GM12892 (cell line): ENCODE measurements around the gene HBS1L. TPM values are rescaled to one million over a fixed set of nuclear protein-coding genes. Genes with fewer than 3 reads are reported as not detected.
A peak's percentile ranks its signal among the peaks of the same experiment; 100 is the strongest.

Experiments
- DNase-seq: peaks from one replicate; pipeline ENCODE4 v3.0.0; 2011; ENCODE audit not compliant: insufficient read length
- FAIRE-seq: peaks from 2 replicates; lab custom pipeline; 2011; peaks lifted over from hg19 to GRCh38; lab: Jason Lieb, UNC
- POLR2A ChIP-seq: IDR thresholded peaks from 2 replicates; pipeline ENCODE4 v1.6.1; 2011; ENCODE audit warnings: low read depth, low read length, control low read depth
- POLR2AphosphoS5 ChIP-seq: IDR thresholded peaks from 2 replicates; pipeline ENCODE4 v1.6.1; 2011; ENCODE audit warnings: low read depth, low read length, control low read depth
- TAF1 ChIP-seq: IDR thresholded peaks from 2 replicates; pipeline ENCODE4 v1.6.1; 2011; ENCODE audit warnings: low read depth, mild to moderate bottlenecking, control low read depth, low read length, borderline replicate concordance
- polyA plus RNA-seq: library from polyadenylated mRNA; unstranded; fragments of >200 nt; gene quantifications from one replicate; pipeline ENCODE4 v1.2.1, GENCODE V29; 2012; ENCODE audit warnings: missing spikeins, inconsistent platforms; ENCODE audit not compliant: missing spikeins

Gene HBS1L
- 90.0 TPM for polyA plus RNA-seq

GRCh38 chr6:135054569-135055498 lies at the start of gene HBS1L:
TSS of gene HBS1L (minus strand) at chr6:135054822. CDS start at chr6:135054691, 131 bp downstream.
- TF ChIP-seq POLR2A (peak; percentile 95), POLR2AphosphoS5 (peak; percentile 95), TAF1 (peak; percentile 97)
- FAIRE-seq: peak; percentile 99
- DNase-seq: peak; percentile 80

- no peak for FAIRE-seq
- DNase-seq: no peak
- TF ChIP-seq POLR2A (no peak), TAF1 (no peak), POLR2AphosphoS5 (no peak)
Observed at GRCh38 chr6:135104199-135104598, 49.6 kb upstream of the HBS1L start.

- TF ChIP-seq POLR2A (no peak), TAF1 (no peak), POLR2AphosphoS5 (no peak)
- FAIRE-seq (no peak), DNase-seq (no peak)
Observed at GRCh38 chr6:135102191-135102590, 47.6 kb upstream of the HBS1L start.

- FAIRE-seq (no peak), DNase-seq (no peak)
- TF ChIP-seq POLR2AphosphoS5: no peak
- no peak for TF ChIP-seq POLR2A
- no peak for TF ChIP-seq TAF1
Observed at GRCh38 chr6:135097172-135097571, 42.5 kb upstream of the HBS1L start.

- no peak for FAIRE-seq
- TF ChIP-seq POLR2AphosphoS5 (no peak), POLR2A (no peak), TAF1 (no peak)
- DNase-seq: no peak
Observed at GRCh38 chr6:135096403-135097130, 41.9 kb upstream of the HBS1L start.

- no peak for FAIRE-seq
Observed at GRCh38 chr6:135095716-135096115, 41.1 kb upstream of the HBS1L start.

GRCh38 chr6:135094403-135094821 lies 39.8 kb upstream of the HBS1L start:
- FAIRE-seq (no peak), DNase-seq (no peak)
- TF ChIP-seq POLR2AphosphoS5 (no peak), TAF1 (no peak), POLR2A (no peak)

More at GRCh38 chr6:135095716-135096115, 41.1 kb upstream of the HBS1L start:
- no peak for DNase-seq
- no peak for TF ChIP-seq POLR2A
- TF ChIP-seq TAF1: no peak
- no peak for TF ChIP-seq POLR2AphosphoS5

- DNase-seq (no peak), FAIRE-seq (no peak)
- TF ChIP-seq POLR2AphosphoS5 (no peak), TAF1 (no peak), POLR2A (no peak)
Observed at GRCh38 chr6:135093578-135093977, 39.0 kb upstream of the HBS1L start.

GRCh38 chr6:135092724-135093123 lies 38.1 kb upstream of the HBS1L start:
- TF ChIP-seq POLR2AphosphoS5: no peak
- no peak for TF ChIP-seq TAF1
- TF ChIP-seq POLR2A: no peak
- DNase-seq (no peak), FAIRE-seq (no peak)

- FAIRE-seq: no peak
- DNase-seq: no peak
- TF ChIP-seq POLR2AphosphoS5 (no peak), TAF1 (no peak), POLR2A (no peak)
Observed at GRCh38 chr6:135090819-135091218, 36.2 kb upstream of the HBS1L start.

- TF ChIP-seq POLR2A (no peak), TAF1 (no peak), POLR2AphosphoS5 (no peak)
- DNase-seq: no peak
- FAIRE-seq: no peak
Observed at GRCh38 chr6:135089901-135090300, 35.3 kb upstream of the HBS1L start.
